Neuronal stem cell (in vitro differentiated cells): ENCODE data around the gene CACNB4.

ENCODE experiments used
- DNase-seq: peaks from one replicate; pipeline ENCODE4 v3.0.0-alpha.2; 2013; ENCODE audit warnings: low spot score
- H2AFZ ChIP-seq: one replicate; pipeline ENCODE4 v1.6.1; 2013; ENCODE audit warnings: mild to moderate bottlenecking, low read length, inconsistent platforms
- H2AK5ac ChIP-seq: 2 replicates; pipeline ENCODE4 v1.6.1; 2013; ENCODE audit warnings: low read depth, mild to moderate bottlenecking, inconsistent platforms, low read length, moderate library complexity, mixed read lengths
- H2BK120ac ChIP-seq: 2 replicates; pipeline ENCODE4 v1.6.1; 2013; ENCODE audit warnings: low read depth, mild to moderate bottlenecking, inconsistent platforms, low read length, moderate library complexity, mixed read lengths
- H2BK12ac ChIP-seq: one replicate; pipeline ENCODE4 v1.6.1; 2013; ENCODE audit warnings: low read length, inconsistent platforms
- H2BK15ac ChIP-seq: 2 replicates; pipeline ENCODE4 v1.6.1; 2013; ENCODE audit warnings: mild to moderate bottlenecking, low read length, inconsistent platforms, mixed read lengths
- H2BK5ac ChIP-seq: one replicate; pipeline ENCODE4 v1.6.1; 2013; ENCODE audit warnings: inconsistent platforms, mild to moderate bottlenecking, low read length, moderate library complexity
- H3K14ac ChIP-seq: one replicate; pipeline ENCODE4 v1.6.1; 2013; ENCODE audit warnings: low read length, inconsistent platforms
- H3K18ac ChIP-seq: 2 replicates; pipeline ENCODE4 v1.6.1; 2013; ENCODE audit warnings: low read length, inconsistent platforms
- H3K23ac ChIP-seq: 2 replicates; pipeline ENCODE4 v1.6.1; 2013; ENCODE audit warnings: low read depth, mild to moderate bottlenecking, mixed read lengths, low read length, inconsistent platforms; ENCODE audit not compliant: poor library complexity
- H3K27ac ChIP-seq: replicated peaks from 3 replicates; pipeline ENCODE4 v1.5.1; 2013; ENCODE audit warnings: low read length, inconsistent platforms
- H3K27me3 ChIP-seq, 3 experiments: 2 replicates each; pipeline ENCODE4 v1.6.1; 2013; ENCODE audit warnings: low read length in 3 of 3, mild to moderate bottlenecking in 2 of 3, inconsistent platforms in 1 of 3, low read depth in 1 of 3, mixed read lengths in 1 of 3, moderate library complexity in 1 of 3; ENCODE audit not compliant: control insufficient read depth in 3 of 3, insufficient read depth in 3 of 3
- H3K36me3 ChIP-seq, 2 donors: replicated peaks in 1 of 2; 2 replicates each; pipeline ENCODE4 v1.6.1; 2013; ENCODE audit warnings: low read length in 2 of 2; ENCODE audit not compliant: control insufficient read depth in 2 of 2, insufficient read depth in 2 of 2
- H3K4ac ChIP-seq: 2 replicates; pipeline ENCODE4 v1.6.1; 2013; ENCODE audit warnings: inconsistent platforms, mild to moderate bottlenecking, low read length, moderate library complexity
- H3K4me1 ChIP-seq, 2 donors: 1 replicate in 1 of 2; 2 replicates in 1 of 2; pipeline ENCODE4 v1.6.1; 2013; ENCODE audit warnings: low read length in 2 of 2, low read depth in 1 of 2; ENCODE audit not compliant: control insufficient read depth in 2 of 2, insufficient read depth in 1 of 2
- H3K4me2 ChIP-seq: one replicate; pipeline ENCODE4 v1.6.1; 2013; ENCODE audit warnings: mild to moderate bottlenecking, low read length, inconsistent platforms; ENCODE audit not compliant: insufficient read depth, poor library complexity, severe bottlenecking
- H3K4me3 ChIP-seq, 2 donors: 2 replicates each; pipeline ENCODE4 v1.5.1; 2013; ENCODE audit warnings: low read length in 2 of 2, mild to moderate bottlenecking in 2 of 2, inconsistent platforms in 1 of 2, moderate library complexity in 1 of 2
- H3K79me1 ChIP-seq: one replicate; pipeline ENCODE4 v1.6.1; 2013; ENCODE audit warnings: low read depth, mild to moderate bottlenecking, inconsistent platforms, low read length, moderate library complexity
- H3K9ac ChIP-seq: one replicate; pipeline ENCODE4 v1.6.1; 2013; ENCODE audit warnings: mild to moderate bottlenecking, low read depth, low read length, inconsistent platforms; ENCODE audit not compliant: poor library complexity
- H3K9me3 ChIP-seq, 2 donors: replicated peaks in 1 of 2; 2 replicates each; pipeline versions ENCODE3 to v1.6.1; 2013; ENCODE audit warnings: low read length in 2 of 2, mild to moderate bottlenecking in 2 of 2, inconsistent platforms in 1 of 2, low read depth in 1 of 2, mixed read lengths in 1 of 2, moderate library complexity in 1 of 2; ENCODE audit not compliant: control insufficient read depth in 2 of 2, insufficient read depth in 1 of 2
- H4K8ac ChIP-seq: one replicate; pipeline ENCODE4 v1.6.1; 2013; ENCODE audit warnings: low read depth, mild to moderate bottlenecking, inconsistent platforms, low read length, moderate library complexity
- H4K91ac ChIP-seq: one replicate; pipeline ENCODE4 v1.6.1; 2013; ENCODE audit warnings: low read length, low read depth, mild to moderate bottlenecking, inconsistent platforms; ENCODE audit not compliant: poor library complexity
- WGBS, 2 donors: extraction: QIAGEN DNeasy Blood & Tissue Kit; methylation state at CpG; one replicate each; pipeline ENCODE4 v1.1.7; 2013; ENCODE audit warnings: missing lambda C conversion rate in 2 of 2, mixed read lengths in 1 of 2; ENCODE audit not compliant: insufficient read length in 2 of 2, insufficient replicate concordance in 1 of 2; ENCODE audit errors: extremely low coverage in 2 of 2; 5-methylcytosine and 5-hydroxymethylcytosine counted together

The CACNB4 gene

DNA sequence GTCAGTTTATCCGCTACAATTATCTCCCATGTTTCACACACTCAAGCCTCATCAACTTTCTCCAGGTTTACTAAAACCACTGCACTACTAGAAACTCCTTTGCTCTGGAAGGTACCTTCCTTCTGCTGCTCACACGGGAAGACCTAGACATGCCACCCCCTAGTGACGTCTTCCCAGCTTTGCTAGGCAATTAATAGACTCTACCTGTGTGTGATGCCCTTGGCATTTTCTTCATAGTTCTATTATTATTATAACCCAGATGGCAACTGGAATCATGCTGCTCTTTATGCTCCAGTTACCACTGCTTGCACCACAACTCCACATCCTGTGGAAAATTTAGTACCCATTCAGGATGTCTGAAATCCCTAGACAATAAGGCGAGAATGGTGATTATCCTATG lies 42.4 kb downstream of the CACNB4 start:
- Histone ChIP-seq H3K4ac (no peak overlapping the region), H3K4me1 (no peaks in the 10 kb centered on the region), H3K9me3 (peaks cover 5% of the 10 kb centered on the region in 2 donors), H2AK5ac (no peak overlapping the region), H3K14ac (no peak overlapping the region), H4K91ac (no peak overlapping the region), H3K36me3 (no peaks in the 10 kb centered on the region), H2BK12ac (no peak overlapping the region), H3K4me2 (no peak overlapping the region), H2BK120ac (no peak overlapping the region), H3K27ac (no peak overlapping the region), H3K27me3 (no peaks in the 10 kb centered on the region), H2AFZ (no peak overlapping the region), H2BK5ac (no peak overlapping the region), H3K18ac (no peak overlapping the region), H3K9ac (no peak overlapping the region), H4K8ac (no peak overlapping the region), H3K79me1 (no peaks in the 10 kb centered on the region), H3K23ac (no peak overlapping the region), H2BK15ac (no peak overlapping the region), H3K4me3 (no peak overlapping the region)
- no CpG with 5 or more reads among the region's 4 CpGs for WGBS, 2 donors
- DNase-seq, result no peak

DNA sequence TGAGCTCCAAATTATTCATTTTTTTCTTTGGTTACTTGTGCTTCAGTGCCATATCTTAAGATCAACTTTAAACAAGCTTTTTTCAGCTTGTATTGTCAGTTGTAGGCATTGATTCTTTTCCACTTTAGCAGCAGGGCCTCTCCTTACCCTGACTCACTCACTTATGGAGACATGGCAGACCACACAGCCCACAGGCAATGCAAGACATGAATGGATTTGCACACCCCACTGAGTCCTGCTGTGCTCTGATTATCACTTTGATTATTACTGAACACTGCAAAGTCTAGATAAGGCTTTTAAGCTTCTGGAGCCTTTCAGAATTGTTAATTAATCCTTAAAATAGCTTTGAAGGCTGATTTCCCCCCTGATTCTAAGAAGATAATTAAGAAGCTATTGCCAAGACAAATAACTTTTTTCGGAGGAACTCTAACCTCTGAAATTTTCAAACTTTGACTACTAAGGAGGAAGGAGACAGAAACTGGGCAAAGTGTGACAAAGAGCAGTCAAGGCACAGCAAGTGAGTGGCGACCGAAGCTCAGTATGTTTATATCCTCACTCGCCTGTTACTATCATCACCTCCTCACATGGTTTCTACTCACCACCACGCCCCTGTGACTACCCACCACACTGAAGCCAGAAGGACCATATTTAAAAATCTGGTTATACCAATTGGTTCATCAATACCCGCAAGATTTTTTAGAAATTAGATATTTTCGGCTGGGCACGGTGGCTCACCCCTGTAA lies 43.3 kb downstream of the CACNB4 start:
- Histone ChIP-seq H3K4me1 (no peaks in the 10 kb centered on the region), H3K79me1 (no peaks in the 10 kb centered on the region), H3K4me2 (no peak overlapping the region), H4K8ac (no peak overlapping the region), H2BK5ac (no peak overlapping the region), H2BK15ac (no peak overlapping the region), H3K36me3 (no peaks in the 10 kb centered on the region), H3K27me3 (no peaks in the 10 kb centered on the region), H3K9me3 (peaks cover 5% of the 10 kb centered on the region in 2 donors), H2AFZ (no peak overlapping the region), H3K27ac (no peak overlapping the region), H2BK12ac (no peak overlapping the region), H3K9ac (no peak overlapping the region), H3K4me3 (no peak overlapping the region), H3K18ac (no peak overlapping the region), H2BK120ac (no peak overlapping the region), H4K91ac (no peak overlapping the region), H2AK5ac (no peak overlapping the region), H3K4ac (no peak overlapping the region), H3K14ac (no peak overlapping the region), H3K23ac (no peak overlapping the region)
- DNase-seq, result no peak
- no CpG with 5 or more reads among the region's 8 CpGs for WGBS, 2 donors

DNA sequence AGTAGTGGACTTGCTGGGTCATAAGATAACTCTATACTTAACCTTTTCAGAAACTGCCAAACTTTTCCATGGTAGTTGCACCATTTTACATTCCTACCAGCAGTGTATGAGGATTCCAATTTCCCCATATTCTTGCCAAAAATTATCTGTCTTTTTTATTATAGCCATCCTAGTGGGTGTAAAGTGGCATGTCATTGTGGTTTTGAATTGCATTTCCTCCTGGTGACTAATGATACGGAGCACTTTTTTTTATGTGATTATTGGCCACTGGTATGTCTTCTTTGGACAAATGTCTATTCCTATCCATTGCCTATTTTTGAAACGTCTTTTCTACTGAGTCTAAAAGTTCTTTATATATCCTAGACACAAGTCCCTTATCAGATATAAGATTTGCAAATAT lies 44.3 kb downstream of the CACNB4 start:
- no peak overlapping the region for H3K18ac ChIP-seq
- no peak overlapping the region for H2BK12ac ChIP-seq
- H3K36me3 ChIP-seq, result no peaks in the 10 kb centered on the region
- no peak overlapping the region for H3K14ac ChIP-seq
- no peaks in the 10 kb centered on the region for H3K79me1 ChIP-seq
- no peaks in the 10 kb centered on the region for H3K27me3 ChIP-seq
- H2AK5ac ChIP-seq, result no peak overlapping the region
- peaks cover 5% of the 10 kb centered on the region in 2 donors for H3K9me3 ChIP-seq
- H3K9ac ChIP-seq, result no peak overlapping the region
- no peak overlapping the region for H3K4me3 ChIP-seq
- no peak for DNase-seq
- WGBS, 2 donors, result no CpG with 5 or more reads among the region's 2 CpGs
- no peak overlapping the region for H4K91ac ChIP-seq
- no peak overlapping the region for H3K4me2 ChIP-seq
- no peak overlapping the region for H4K8ac ChIP-seq
- H2BK15ac ChIP-seq, result no peak overlapping the region
- H3K23ac ChIP-seq, result no peak overlapping the region
- H3K27ac ChIP-seq, result no peak overlapping the region
- no peak overlapping the region for H3K4ac ChIP-seq
- no peak overlapping the region for H2BK5ac ChIP-seq
- no peak overlapping the region for H2BK120ac ChIP-seq
- no peak overlapping the region for H2AFZ ChIP-seq
- H3K4me1 ChIP-seq, result peaks cover 0 to 4% of the 10 kb centered on the region in 2 donors

GRCh38 chr2:152051436-152051835 lies 47.4 kb downstream of the CACNB4 start:
- no peak overlapping the region for H3K18ac ChIP-seq
- H3K79me1 ChIP-seq, result no peaks in the 10 kb centered on the region
- peaks cover 2 to 4% of the 10 kb centered on the region in 2 donors for H3K4me1 ChIP-seq
- H2BK5ac ChIP-seq, result no peak overlapping the region
- H3K4me2 ChIP-seq, result no peak overlapping the region
- no peak overlapping the region for H3K14ac ChIP-seq
- no peak overlapping the region for H2AFZ ChIP-seq
- no peaks in the 10 kb centered on the region for H3K36me3 ChIP-seq
- no peak overlapping the region for H2BK12ac ChIP-seq
- no peak overlapping the region for H4K8ac ChIP-seq
- H3K27ac ChIP-seq, result no peak overlapping the region
- no peak overlapping the region for H3K4ac ChIP-seq
- no peak overlapping the region for H3K9ac ChIP-seq
- no peaks in the 10 kb centered on the region for H3K9me3 ChIP-seq
- DNase-seq, result no peak
- no peak overlapping the region for H4K91ac ChIP-seq
- H2AK5ac ChIP-seq, result no peak overlapping the region
- H2BK120ac ChIP-seq, result no peak overlapping the region
- no peak overlapping the region for H2BK15ac ChIP-seq
- H3K27me3 ChIP-seq, result no peaks in the 10 kb centered on the region
- WGBS, 2 donors, result no CpG with 5 or more reads among the region's 3 CpGs
- no peak overlapping the region for H3K23ac ChIP-seq
- H3K4me3 ChIP-seq, result no peak overlapping the region
